GM19463 (cell line): Measurements from ENCODE around the gene ROCK2.
"Not testable (repeated sequence)": the region's sequence is repeated elsewhere in the genome, so short reads cannot be mapped to it uniquely, and the experiment has no call there.

ENCODE experiments used
- ATAC-seq: cut with Tn5 transposase; IDR thresholded peaks from one replicate; pipeline ENCODE4 v1.9.1; 2021; ENCODE audit warnings: mild to moderate bottlenecking, moderate library complexity; ENCODE audit not compliant: unreplicated experiment

ROCK2 gene

GRCh38 chr2:11241412-11242203 is 102.8 kb downstream of the ROCK2 start:
- no peak for ATAC-seq

- no peak for ATAC-seq
Measured at GRCh38 chr2:11239666-11240462, 104.6 kb downstream of the ROCK2 start.

GRCh38 chr2:11239147-11239546 is 105.3 kb downstream of the ROCK2 start:
- ATAC-seq = no peak

- no peak for ATAC-seq
Measured at GRCh38 chr2:11237122-11237521, 107.3 kb downstream of the ROCK2 start.

GRCh38 chr2:11236335-11236734 is 108.1 kb downstream of the ROCK2 start:
- ATAC-seq = no peak

GRCh38 chr2:11235583-11235982 is 108.9 kb downstream of the ROCK2 start:
- no peak for ATAC-seq

- no peak for ATAC-seq
Measured at GRCh38 chr2:11234309-11234708, 110.1 kb downstream of the ROCK2 start.

- not testable (repeated sequence) for ATAC-seq
Measured at GRCh38 chr2:11231193-11231592, 113.2 kb downstream of the ROCK2 start.

GRCh38 chr2:11228692-11229091 is 115.7 kb downstream of the ROCK2 start:
- ATAC-seq = no peak

- ATAC-seq = no peak
Measured at GRCh38 chr2:11227595-11227994, 116.8 kb downstream of the ROCK2 start.

- ATAC-seq = no peak
Measured at GRCh38 chr2:11224887-11225286, 119.5 kb downstream of the ROCK2 start.

GRCh38 chr2:11222845-11223244 is 121.6 kb downstream of the ROCK2 start:
- no peak for ATAC-seq

GRCh38 chr2:11220445-11220844 is 124.0 kb downstream of the ROCK2 start:
- no peak for ATAC-seq

- ATAC-seq = no peak
Measured at GRCh38 chr2:11215407-11215806, 129.0 kb downstream of the ROCK2 start.

GRCh38 chr2:11214770-11215169 is 129.7 kb downstream of the ROCK2 start:
- no peak for ATAC-seq

- no peak for ATAC-seq
Measured at GRCh38 chr2:11213975-11214374, 130.5 kb downstream of the ROCK2 start.

- ATAC-seq = no peak
Measured at GRCh38 chr2:11213090-11213638, 131.3 kb downstream of the ROCK2 start.

- no peak for ATAC-seq
Measured at GRCh38 chr2:11212645-11213044, 131.8 kb downstream of the ROCK2 start.

- ATAC-seq = no peak
Measured at GRCh38 chr2:11208083-11208482, 136.4 kb downstream of the ROCK2 start.

GRCh38 chr2:11203480-11203879 is 141.0 kb downstream of the ROCK2 start:
- no peak for ATAC-seq

- no peak for ATAC-seq
Measured at GRCh38 chr2:11201969-11202368, 142.5 kb downstream of the ROCK2 start.

- ATAC-seq = no peak
Measured at GRCh38 chr2:11200651-11201050, 143.8 kb downstream of the ROCK2 start.
